HPDE6-E6E7 (cell line): ENCODE data around the gene BET1.
"Not testable (repeated sequence)": the region's sequence is repeated elsewhere in the genome, so short reads cannot be mapped to it uniquely, and the experiment has no call there.

ENCODE experiments used
- DNase-seq: peaks from one replicate; pipeline ENCODE4 v3.0.0; 2011; ENCODE audit warnings: missing footprints; ENCODE audit errors: extremely low spot score

Gene BET1, protein sequence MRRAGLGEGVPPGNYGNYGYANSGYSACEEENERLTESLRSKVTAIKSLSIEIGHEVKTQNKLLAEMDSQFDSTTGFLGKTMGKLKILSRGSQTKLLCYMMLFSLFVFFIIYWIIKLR

DNA sequence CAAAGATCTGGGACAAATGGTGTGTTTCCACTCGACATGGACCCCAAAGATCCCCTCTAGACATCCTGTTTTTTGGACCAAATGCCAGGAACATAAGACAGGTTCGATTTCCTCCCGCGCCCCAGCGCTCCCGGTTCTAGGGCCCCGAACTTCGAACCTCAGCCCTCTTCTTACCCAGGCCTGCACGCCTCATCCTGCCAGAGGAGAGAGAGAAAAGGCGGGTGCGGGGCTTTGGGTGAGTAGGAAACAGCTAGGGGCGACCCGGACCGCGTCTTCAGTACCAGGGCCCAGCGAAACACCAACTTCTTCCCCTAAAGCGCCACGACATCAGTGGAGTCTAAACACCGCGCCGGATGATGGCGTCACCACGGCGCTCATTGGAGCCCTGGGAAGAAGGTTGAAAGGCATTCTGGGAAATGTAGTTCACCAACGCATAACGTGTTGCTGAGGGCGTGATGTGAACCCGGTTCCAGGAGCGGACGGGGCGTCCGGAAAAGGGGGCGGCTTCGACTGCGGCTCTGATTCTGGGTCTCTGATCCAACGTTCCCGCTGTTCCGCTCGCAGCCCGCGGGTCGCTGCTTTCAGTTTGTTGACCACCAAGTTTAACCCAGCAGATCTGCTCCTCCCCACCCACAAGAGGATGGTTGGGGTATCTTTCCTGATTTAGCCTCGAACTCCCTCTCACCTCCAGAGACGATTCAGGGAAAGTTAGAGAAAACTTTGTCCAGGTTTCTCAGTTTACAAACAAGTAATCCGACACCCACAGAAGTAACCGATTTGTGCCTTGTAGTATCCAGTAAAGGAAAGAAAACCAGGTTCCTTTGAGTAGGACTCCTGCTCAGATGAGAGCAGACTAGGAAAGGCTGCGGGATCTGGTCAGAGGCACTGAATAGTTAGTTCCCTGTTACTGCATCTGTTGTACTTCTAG, at the start of gene BET1:
TSS of gene BET1 (minus strand) at position 332 of the 928 bp plus-strand sequence. CDS start at position 193, 139 bp downstream.
- DNase-seq, result peak; percentile 90

DNA sequence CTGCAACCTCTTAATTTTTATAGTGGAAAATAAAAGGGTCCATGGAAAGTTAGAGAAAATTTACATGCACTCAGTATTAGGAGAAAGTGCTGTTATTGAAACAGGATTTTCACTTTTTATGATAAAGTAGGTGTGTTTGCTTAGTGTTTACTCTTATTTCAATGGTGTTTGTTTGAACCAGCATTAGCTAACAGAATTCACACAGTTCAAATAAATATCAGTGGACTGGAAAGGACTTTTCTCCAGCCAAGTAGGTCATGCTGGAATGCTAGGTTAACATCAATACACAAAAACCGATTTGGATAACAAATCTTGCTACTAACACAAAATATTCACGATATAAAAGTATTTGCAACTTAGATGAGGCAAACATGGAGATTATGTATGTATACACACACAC, 49.4 kb upstream of the BET1 start:
- no peak for DNase-seq

DNA sequence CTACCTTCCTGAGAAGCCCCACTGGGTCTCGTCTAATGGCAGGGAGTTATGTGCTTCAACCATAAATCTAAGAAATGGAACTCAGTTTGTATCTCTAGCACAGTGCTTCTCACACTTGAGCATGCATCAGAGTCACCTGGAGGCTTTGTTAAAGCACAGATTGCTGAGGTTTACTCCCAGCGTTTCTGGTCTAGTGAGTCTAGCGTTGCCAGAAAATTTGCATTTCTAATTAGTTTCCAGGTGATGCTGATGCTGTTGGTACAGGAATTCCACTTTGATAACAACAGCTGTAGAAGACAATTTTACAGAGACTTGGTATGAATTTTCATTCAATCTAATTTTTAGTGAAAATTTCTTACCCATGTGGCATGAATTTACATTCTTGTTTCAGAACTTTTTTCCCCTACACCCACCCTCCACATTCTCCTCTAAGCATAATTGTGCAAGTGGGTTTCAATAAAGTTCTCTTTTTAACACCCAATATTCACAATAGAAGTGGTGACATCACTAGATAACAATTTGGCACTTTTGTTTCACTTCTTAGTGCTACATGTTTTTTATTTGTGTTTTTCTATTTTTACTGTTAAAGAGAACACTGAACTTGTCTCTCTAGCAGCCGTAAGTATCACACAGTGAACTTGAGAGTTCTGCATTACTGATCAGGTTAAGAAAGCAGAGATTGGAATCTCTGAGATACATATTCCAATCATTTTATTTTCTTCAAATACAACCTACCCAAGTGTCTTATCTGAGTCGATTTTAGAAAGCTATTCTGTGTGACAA, 48.4 kb upstream of the BET1 start:
- DNase-seq, result no peak

DNA sequence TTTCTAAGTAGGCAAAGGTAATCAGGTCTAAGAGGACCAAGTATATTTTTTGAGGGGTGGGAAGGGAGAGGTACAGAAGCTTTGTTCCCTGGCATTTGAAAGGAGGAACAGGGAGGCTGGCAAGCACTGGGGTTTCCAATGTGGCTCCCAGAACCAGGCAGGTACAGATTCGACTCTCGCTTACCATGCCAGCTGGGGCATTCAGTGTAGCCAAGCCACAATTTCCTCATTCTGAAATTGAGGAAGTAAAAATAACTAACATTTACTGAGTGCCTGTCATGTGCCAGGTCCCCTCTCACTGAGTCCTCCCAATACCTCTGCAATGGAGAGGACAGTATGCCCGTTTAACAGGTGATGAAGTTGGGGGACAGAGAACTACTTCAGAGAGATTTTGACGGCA, 45.9 kb upstream of the BET1 start:
- DNase-seq, result no peak

DNA sequence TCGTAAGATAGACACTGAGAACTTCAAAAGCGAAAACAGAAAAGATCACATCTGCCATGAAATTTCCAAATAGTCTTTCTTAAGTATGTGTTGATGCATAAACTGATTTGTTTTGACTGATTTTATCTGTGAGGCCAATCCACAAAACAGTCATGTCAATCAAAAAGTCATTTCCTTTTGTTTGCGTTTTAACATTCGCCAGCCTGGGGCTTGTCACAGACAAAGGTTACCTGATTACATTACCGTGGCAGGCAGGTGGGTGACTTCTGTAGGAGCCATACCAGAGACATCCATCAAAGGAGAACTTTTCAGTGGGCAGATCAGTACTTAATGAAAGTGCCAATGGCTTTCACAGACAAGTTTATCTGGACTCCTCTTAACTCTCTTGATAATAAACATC, 45.5 kb upstream of the BET1 start:
- no peak for DNase-seq

DNA sequence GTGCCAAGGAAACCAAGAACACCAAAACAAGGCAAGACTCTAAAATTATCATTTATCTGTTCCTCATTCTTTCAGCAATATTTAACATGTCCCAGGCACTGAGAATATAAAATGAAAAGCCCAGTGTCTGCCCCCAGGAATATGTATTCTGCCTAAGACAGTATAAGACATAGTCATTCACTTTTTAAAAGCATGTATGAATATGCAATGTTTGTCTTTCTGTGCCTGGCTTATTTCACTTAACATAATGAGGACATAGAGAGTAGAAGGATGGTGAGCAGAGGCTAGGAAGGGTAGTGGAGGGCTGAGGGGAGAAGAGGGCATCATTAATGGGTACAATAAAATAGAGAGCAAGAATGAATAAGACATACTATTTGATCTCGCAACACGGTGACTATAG, 44.6 kb upstream of the BET1 start:
- DNase-seq, result no peak

DNA sequence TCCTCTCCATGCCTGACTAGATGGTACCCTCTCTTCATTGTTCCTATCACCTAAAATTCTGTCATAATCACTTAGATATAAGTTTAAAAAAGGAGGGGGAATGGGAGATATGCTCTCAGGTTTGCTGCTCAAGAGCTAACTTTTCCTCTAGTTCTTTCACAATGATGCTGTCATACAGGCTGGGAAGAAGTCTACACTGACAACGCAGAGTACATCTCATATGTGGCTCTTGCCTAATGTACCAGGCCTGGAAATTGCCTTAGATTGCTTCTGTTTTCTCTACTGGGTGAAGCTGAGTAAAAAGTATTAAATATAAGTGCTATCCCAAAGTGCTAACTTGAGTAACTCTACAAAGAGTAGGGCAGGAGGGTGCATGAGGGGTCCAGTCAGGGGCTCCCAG, 43.8 kb upstream of the BET1 start:
- no peak for DNase-seq

DNA sequence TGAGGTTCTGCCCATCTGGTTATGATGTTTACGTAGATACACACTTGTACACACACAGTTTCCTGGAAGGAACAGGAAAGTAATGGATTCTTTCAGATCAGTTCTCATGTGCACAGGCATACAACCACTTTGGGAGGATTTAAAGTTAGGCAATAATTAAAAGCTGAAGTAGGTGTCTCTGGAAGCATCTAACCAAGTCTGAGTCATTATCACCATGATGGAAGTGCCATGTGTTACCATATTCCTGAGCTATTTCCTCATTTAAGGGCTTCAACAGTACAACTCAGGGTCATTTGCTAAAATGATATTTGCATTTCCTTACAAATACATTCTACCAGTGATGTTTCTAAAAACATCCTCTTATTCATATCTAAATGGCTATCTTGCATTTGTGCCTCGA, 41.4 kb upstream of the BET1 start:
- DNase-seq, result no peak

DNA sequence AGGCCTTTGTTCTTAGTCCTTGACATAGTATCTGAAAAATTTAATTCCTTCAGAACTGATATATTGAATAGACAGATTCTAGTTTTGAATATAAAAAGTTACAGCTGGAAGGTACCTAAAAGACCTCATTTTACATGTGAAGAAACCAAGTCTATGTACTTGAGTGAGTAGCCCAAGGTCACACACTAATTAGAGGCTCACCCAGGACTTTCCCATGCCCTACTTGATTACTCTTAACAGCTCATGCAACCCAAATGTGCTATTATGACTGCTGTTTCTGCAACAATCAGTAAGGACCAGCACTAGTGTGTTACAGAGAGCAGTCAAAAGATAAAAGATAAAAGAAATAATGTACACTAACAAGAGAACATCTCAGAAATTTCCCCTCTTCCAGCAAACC, 40.7 kb upstream of the BET1 start:
- DNase-seq, result no peak

DNA sequence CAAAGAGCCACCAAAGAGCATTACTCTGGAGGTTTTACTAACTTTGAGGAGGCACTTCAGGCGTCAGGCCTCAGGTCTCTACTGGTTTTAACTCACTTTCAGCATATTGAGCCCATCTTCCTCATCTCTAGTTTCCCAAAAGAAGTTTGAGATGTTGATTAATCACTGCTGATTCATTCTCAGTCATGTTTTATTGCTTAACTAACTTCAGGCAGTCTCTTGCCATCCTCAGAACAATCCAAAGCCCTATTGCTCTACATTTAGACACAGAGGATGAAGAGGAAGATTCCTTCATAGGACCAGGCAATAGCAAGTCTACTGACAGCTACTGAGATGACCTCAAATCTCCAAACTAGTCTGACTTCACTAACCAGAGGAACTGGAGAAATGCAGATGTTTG, 39.1 kb upstream of the BET1 start:
- DNase-seq, result peak; percentile 63

DNA sequence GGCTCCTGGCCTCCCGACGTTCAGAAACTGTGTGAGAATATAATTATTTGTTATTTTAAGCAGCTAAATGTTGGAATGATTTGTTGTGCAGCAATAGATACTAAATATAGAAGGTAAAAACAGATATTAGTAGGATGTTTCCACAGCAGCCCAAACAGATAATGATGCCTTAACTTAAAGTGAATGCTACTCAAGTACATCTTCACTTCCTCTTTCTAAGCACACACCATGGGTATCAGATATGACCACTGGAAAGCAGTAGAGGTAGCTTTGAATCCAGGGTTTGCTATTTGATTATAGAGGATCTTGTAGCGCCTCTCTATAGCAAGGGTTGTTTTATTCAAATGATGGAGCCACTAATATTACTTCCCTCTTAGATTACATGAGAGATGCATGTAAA, 38.2 kb upstream of the BET1 start:
- no peak for DNase-seq

DNA sequence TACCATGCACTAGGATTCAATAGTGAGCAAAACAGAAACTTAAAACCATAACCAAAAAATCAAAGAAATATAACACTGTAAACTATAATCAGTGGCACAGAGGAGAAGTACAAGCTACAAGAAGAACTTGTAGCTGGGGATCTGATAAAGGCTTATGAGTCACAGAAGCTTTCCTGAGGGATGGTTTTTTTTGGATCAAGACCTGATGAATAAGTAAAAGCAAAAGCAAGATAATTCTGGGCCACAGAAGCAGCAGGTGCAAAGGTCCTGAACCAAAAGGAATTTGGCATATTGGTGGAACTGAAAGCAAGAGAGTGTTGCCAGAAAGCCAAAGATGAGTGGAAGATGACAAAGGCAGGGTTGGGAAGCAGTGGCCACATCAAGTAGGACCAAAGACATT, 37.4 kb upstream of the BET1 start:
- DNase-seq, result no peak

DNA sequence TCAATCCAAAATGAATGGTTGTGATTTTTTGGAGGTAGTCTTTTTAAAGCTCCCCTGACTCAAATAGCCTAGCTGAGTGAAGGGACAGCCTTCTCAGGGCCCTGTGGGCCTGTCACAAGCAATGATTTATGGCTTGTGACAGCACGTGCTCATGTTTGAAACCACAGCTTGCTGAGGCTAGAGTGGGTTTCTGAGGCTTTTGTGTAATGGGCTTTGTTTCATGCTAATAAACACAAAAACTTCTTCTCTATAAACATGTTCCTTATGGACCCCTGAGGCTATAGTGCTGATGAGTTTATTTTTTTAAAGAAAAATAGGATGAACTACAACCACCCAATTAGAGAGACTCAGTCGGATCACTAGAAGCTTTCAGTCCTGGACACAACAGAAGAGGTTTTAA, 36.1 kb upstream of the BET1 start:
- DNase-seq, result no peak

DNA sequence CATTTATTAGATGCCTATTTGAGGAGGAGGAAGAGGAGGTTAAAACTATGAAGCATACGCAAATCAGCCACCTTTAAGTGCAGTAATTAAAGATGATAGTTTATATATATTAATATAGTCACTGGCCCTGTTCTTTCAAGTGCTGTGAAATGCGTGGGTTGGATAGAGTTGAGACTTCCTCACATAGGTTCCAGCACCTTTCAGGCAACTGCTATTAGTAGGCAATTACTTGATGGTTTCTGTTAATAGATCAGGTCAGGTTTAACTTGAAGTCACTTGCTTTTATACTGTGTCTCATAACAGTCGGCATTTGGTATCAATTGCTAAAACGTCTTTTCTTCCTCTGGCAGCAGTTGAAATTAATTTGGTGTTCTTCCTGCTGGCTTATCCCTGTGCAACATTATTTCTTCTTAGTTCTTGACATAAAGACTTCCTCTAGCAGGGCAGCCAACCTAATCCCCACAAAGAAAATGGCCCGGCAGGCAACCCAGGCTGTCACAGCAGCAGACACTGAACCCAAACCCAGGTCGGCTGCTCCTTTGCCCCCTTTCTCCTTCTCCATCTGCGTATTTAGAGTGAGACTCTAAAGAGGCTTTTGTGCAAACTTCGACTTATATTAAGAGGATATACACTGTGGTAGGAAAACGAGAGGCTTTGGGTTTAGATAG, 35.3 kb upstream of the BET1 start:
- no peak for DNase-seq

DNA sequence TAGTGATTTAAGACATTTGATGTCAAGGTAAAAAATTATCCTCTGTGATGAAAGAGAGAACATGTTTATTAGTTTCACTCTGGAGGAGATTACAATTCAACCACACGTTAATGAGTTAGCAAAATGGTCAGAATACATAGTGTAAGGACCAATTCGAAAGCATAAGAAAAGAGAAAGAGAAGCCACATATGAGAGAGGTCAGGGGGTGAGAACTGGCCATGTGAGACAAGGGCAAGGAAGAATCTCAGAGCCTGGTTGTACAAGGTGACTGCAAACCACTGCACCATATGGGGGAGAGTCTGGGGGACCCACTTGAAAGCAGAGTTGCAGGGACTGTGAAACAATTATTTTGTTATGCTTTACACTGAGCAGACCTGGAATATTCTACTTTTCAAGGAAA, 27.7 kb upstream of the BET1 start:
- DNase-seq, result no peak

DNA sequence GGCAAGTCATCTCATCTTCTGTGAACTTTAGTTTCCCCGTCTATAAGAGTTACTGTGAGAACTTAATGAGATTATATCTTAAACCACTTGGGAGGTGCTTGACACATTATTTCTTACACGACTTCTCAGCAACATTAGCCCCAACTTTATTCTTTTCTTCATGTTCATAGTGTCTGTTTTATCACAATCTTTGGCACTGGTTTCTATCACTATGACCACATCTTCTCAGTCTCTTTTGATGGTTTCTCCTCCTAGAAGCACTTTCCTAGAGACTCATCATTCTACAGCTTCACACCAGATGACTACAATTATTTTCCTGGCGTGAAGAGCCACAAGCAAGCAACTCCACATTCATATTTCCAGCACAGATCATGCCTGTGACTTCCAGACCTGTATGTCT, 26.5 kb upstream of the BET1 start:
- no peak for DNase-seq

DNA sequence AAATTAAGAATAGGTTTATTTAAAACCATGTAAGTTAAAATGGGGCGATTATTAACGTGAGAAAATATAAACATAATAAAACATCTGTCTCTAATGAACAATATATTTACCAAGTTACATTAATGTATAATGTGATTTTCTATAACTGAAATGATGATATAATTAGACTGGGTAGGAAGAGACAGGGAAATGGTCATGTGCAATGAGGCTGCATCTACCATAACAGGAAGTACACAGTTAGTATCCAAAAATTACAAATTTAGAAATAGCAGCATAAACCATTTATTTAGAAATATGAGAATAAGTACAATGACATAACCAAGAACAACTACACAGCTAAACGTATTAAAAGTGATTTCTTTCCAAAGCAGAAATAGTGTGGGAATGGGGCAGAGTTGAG, 25.8 kb upstream of the BET1 start:
- DNase-seq, result no peak

DNA sequence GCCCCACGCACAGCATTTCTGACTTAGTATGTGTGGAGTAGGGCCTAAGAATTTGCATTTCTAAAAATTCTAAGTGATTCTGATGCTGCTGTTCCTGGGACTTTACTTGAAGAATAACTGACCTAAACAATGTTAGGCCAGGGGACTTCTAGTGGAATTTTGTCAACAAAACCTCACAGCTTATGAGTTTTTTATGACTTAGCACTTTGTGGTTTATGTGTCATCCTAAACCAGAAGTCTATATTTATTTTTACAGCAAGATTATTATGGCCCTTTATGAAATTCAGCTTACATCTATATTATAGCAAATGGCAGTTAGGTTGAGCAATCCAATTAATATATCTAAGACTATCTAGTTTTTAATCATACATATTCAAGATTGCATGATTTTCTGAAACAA, 24.6 kb upstream of the BET1 start:
- DNase-seq, result no peak

DNA sequence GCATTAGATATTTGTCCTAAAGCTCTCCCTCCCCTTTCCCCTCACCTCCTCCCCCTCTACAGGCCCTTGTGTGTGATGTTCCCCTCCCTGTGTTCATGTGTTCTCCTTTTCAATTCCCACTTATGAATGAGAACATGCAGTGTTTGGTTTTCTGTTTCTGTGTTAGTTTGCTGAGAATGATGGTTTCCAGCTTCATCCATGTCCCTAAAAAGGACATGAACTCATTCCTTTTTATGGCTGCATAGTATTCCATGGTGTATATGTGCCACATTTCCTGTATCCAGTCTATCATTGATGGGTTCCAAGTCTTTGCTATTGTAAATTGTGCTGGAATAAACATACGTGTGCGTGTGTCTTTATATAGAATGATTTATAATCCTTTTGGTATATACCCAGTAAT, 22.5 kb upstream of the BET1 start:
- not testable (repeated sequence) for DNase-seq

DNA sequence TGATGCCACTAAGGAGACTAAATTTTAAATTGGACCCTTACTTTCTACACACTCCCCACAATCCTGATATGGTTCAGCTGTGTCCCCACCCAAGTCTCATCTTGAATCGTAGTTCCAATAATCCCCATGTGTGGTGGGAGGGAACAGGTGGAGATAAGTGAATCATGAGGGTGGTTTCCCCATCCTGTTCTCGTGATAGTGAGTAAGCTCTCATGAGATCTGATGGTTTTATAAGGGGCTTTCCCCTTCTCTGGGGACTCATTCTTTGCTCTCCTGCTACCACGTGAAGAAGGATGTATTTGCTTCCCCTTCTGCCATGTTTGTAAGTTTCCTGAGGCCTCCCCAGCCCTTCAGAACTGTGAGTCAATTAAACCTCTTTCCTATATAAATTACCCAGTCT, 18.4 kb upstream of the BET1 start:
- no peak for DNase-seq

DNA sequence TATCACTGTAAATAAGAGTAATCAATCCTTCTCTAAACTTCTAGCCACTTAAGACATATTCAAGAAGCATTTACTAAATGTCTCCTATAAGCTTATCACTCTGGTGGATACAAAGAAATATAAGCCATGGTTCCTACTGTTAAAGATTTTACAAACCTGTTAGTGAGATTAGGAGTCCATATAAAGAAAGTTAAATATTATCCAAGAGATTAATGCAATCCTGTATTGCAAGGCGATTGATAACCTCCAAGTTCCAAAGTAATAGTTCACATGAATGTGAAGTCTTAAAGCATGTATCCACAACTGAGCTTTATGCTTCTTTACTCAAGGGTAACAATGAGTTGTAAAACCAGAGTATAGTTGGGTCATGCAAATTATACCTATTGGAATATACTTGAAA, 12.6 kb upstream of the BET1 start:
- no peak for DNase-seq

DNA sequence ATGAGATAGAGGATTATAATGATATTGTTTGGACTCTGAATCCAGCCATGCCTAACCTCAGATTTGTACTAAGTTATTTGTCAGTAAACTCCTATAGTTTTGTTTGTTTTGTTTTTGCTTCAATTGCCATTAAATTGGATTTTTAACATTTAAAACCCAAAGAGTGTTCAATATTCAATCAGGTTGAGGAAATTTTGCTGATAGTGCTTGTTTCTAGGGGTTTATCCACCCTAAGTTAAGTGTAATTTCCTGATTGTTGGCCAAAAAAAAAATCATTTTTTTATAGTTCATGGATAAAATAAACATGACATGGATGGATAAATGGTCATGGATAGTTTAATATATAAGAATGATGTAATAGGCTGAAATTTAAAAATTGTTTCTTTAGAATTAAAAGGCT, 11.4 kb upstream of the BET1 start:
- DNase-seq, result no peak
